ENCODE results near the gene ASCC1. TPM values are rescaled to one million over a fixed set of nuclear protein-coding genes. Genes with fewer than 3 reads are reported as not detected.
"Not testable (repeated sequence)": the region's sequence is repeated elsewhere in the genome, so short reads cannot be mapped to it uniquely, and the experiment has no call there.

Gene ASCC1
- total RNA-seq, 1 experiment from 2014 or later, result 27.8 TPM

DNA sequence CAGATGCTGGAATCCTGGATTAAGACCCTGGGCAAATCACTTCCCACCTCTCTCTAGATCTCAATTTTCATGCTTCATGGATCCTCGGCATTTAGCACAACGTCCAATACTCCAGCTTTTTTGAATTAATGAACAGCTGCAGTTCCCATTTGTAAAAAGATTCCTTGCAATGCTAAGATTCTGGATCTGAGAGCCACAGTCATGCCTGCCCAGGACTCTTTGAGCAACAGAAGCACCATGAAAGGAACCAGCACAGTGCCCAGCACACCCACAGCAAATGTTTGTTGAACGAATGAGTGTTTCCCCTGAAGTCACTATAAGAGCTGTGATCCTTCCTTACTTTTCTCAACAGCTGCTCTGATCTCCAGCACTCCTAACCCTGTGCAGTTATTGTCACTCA lies 36.9 kb upstream of the ASCC1 start:
- no peaks in the 10 kb centered on the region for H3K27me3 ChIP-seq (ENCODE audit: low read length)
- no peaks in the 10 kb centered on the region for H3K36me3 ChIP-seq (ENCODE audit: insufficient read depth, low read length)
- no peak overlapping the region for H2AFZ ChIP-seq (ENCODE audit: low read length)
- H3K79me2 ChIP-seq (ENCODE audit: low read length), result no peaks in the 10 kb centered on the region
- no peak overlapping the region for H3K9ac ChIP-seq (ENCODE audit: low read length)
- H4K20me1 ChIP-seq (ENCODE audit: insufficient read depth, low read depth, low read length), result no peaks in the 10 kb centered on the region
- H3K4me1 ChIP-seq (ENCODE audit: low read length), result peaks cover 21% of the 10 kb centered on the region
- H3K9me2 ChIP-seq (replicated peaks; ENCODE audit: insufficient read depth, low read length), result no peaks in the 10 kb centered on the region
- no peak overlapping the region for H3K27ac ChIP-seq (ENCODE audit: low read length)
- H3K4me2 ChIP-seq (ENCODE audit: low read depth, low read length, poor library complexity, severe bottlenecking), result no peak overlapping the region
- no peak overlapping the region for H3K4me3 ChIP-seq (ENCODE audit: low read length)
- H3K9me3 ChIP-seq (ENCODE audit: low read length), result no peaks in the 10 kb centered on the region
- DNase-seq, result no peak

DNA sequence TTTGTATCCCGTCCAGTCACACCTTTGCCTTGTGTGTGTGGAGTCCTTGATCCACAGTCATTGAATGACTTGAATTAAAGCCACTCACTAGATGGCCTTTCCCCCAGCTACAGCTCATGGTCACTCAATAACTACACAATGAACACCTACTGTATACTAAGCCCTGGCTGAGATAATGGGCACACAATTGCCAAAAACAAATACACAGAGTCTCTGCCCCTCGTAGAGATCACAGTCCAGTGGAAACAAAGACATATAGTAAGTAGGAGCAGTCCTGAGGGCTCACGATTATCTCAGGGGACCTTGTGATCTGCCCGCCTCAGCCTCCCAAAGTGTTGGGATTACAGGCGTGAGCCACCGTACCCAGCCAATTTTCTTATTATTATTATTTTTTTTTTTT lies 35.6 kb upstream of the ASCC1 start:
- Histone ChIP-seq H3K4me2 (ENCODE audit: low read depth, low read length, poor library complexity, severe bottlenecking) (no peak overlapping the region), H3K9ac (ENCODE audit: low read length) (no peak overlapping the region)

DNA sequence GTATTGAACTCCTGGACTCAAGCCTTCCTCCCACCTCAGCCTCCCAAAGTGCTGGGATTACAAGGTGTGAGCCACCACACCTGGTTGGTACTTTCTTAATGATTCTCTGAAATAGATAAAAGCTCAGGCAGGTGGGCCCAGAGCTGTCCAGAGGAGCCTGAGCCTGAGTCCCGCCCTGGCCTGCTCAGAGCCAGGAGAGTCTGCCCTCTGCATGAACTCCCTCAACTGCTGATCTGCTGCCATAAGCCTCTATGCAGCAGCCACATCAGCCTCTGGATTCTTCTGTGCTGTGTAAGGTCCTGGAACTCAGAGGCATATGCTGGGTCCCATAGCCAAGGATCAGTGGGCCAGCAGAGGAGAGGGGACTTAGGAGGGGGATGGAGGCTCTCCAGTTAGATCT lies 34.6 kb upstream of the ASCC1 start:
- Histone ChIP-seq H3K27ac (ENCODE audit: low read length) (no peak overlapping the region), H3K9ac (ENCODE audit: low read length) (no peak overlapping the region), H3K4me1 (ENCODE audit: low read length) (peaks cover 24% of the 10 kb centered on the region), H2AFZ (ENCODE audit: low read length) (no peak overlapping the region), H3K79me2 (ENCODE audit: low read length) (no peaks in the 10 kb centered on the region), H3K4me3 (ENCODE audit: low read length) (no peak overlapping the region), H3K4me2 (ENCODE audit: low read depth, low read length, poor library complexity, severe bottlenecking) (no peak overlapping the region), H3K36me3 (ENCODE audit: insufficient read depth, low read length) (no peaks in the 10 kb centered on the region), H3K27me3 (ENCODE audit: low read length) (no peaks in the 10 kb centered on the region), H3K9me3 (ENCODE audit: low read length) (no peaks in the 10 kb centered on the region), H4K20me1 (ENCODE audit: insufficient read depth, low read depth, low read length) (no peaks in the 10 kb centered on the region), H3K9me2 (replicated peaks; ENCODE audit: insufficient read depth, low read length) (no peaks in the 10 kb centered on the region)
- no peak for DNase-seq

More for the DNA sequence above, 35.6 kb upstream of the ASCC1 start:
- no peak for DNase-seq
- Histone ChIP-seq H3K4me1 (ENCODE audit: low read length) (peaks cover 24% of the 10 kb centered on the region), H3K79me2 (ENCODE audit: low read length) (no peaks in the 10 kb centered on the region), H2AFZ (ENCODE audit: low read length) (no peak overlapping the region), H3K36me3 (ENCODE audit: insufficient read depth, low read length) (no peaks in the 10 kb centered on the region), H3K4me3 (ENCODE audit: low read length) (no peak overlapping the region), H3K27ac (ENCODE audit: low read length) (no peak overlapping the region), H3K27me3 (ENCODE audit: low read length) (no peaks in the 10 kb centered on the region), H3K9me3 (ENCODE audit: low read length) (no peaks in the 10 kb centered on the region), H3K9me2 (replicated peaks; ENCODE audit: insufficient read depth, low read length) (no peaks in the 10 kb centered on the region), H4K20me1 (ENCODE audit: insufficient read depth, low read depth, low read length) (no peaks in the 10 kb centered on the region)

DNA sequence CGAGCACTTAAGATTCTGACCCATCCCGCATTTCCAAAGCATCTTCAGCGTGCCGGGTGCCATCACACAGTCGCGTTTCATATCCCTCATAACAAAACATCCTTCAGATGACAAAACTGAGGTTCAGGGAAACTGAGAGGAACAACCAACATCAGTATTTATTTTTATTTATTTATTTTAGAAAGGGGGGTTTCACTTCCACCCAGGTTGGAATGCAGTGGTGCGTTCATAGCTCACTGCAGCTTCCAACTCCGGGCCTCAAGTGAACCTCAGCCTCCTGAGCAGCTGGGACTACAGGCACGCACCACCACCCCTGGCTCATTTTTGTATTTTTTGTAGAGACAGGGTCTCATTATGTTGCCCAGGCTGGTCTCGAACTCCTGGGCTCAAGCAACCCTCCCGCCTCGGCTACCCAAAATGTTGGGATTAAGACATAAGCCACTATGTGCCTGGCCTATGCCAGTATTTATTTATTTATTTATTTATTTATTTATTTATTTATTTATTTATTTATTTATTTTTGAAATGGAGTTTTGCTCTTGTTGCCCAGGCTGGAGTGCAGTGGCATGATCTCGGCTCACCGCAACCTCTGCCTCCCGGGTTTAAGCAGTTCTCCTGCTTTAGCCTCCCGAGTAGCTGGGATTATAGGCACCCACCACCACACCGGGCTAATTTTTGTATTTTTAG lies 33.2 kb upstream of the ASCC1 start:
- H3K9me3 ChIP-seq (ENCODE audit: low read length); H3K9me2 ChIP-seq (replicated peaks; ENCODE audit: insufficient read depth, low read length); H4K20me1 ChIP-seq (ENCODE audit: insufficient read depth, low read depth, low read length); H3K36me3 ChIP-seq (ENCODE audit: insufficient read depth, low read length); DNase-seq; H3K79me2 ChIP-seq (ENCODE audit: low read length); H3K27me3 ChIP-seq (ENCODE audit: low read length): not testable (repeated sequence)
- Histone ChIP-seq H2AFZ (ENCODE audit: low read length) (peak overlapping the region; percentile 97), H3K9ac (ENCODE audit: low read length) (peak overlapping the region; percentile 71), H3K27ac (ENCODE audit: low read length) (peak overlapping the region; percentile 80), H3K4me2 (ENCODE audit: low read depth, low read length, poor library complexity, severe bottlenecking) (peak overlapping the region; percentile 75), H3K4me1 (ENCODE audit: low read length) (peaks cover 26% of the 10 kb centered on the region), H3K4me3 (ENCODE audit: low read length) (peak overlapping the region; percentile 63)

DNA sequence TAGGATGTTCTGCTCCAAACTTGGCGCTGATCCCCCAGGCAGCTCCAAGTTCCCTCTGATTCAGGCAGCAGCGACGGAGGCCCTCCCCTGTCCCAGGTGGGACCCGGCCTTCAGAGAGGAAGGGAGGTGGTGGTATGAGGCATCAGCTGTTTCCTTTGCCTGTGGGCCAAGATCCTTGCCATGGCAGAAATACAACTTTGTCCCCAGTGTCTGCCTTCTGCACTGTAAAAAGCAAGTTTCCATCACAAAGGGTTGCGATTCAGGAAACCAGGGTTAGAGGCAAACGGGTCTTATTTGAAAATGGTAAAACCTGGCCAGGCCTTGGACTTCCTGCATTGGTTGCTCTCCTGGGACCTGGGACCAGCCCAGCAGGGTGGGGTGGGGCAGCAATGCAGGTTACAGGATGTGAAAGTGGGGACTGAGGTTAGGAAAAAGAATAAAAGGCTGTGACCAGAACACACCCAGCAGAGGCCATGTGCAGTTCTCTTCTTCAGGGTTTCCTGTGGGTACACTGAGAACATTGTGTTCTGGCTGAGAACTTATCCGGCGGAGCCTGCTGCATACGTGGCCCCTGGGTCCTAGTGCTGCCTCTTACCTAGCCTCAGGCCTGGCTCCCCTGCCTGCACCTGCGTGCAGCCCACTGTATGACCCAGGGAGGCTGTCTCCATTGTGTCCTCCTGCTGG lies 32.5 kb upstream of the ASCC1 start:
- Histone ChIP-seq H3K9me2 (replicated peaks; ENCODE audit: insufficient read depth, low read length) (no peaks in the 10 kb centered on the region), H3K79me2 (ENCODE audit: low read length) (no peaks in the 10 kb centered on the region), H2AFZ (ENCODE audit: low read length) (peak overlapping the region; percentile 97), H3K27ac (ENCODE audit: low read length) (peak overlapping the region; percentile 80), H4K20me1 (ENCODE audit: insufficient read depth, low read depth, low read length) (no peaks in the 10 kb centered on the region), H3K9me3 (ENCODE audit: low read length) (no peaks in the 10 kb centered on the region), H3K9ac (ENCODE audit: low read length) (peak overlapping the region; percentile 71), H3K36me3 (ENCODE audit: insufficient read depth, low read length) (no peaks in the 10 kb centered on the region), H3K4me3 (ENCODE audit: low read length) (peak overlapping the region; percentile 63), H3K4me2 (ENCODE audit: low read depth, low read length, poor library complexity, severe bottlenecking) (peak overlapping the region; percentile 75), H3K4me1 (ENCODE audit: low read length) (peaks cover 27% of the 10 kb centered on the region), H3K27me3 (ENCODE audit: low read length) (no peaks in the 10 kb centered on the region)
- peak; percentile 88 for DNase-seq

DNA sequence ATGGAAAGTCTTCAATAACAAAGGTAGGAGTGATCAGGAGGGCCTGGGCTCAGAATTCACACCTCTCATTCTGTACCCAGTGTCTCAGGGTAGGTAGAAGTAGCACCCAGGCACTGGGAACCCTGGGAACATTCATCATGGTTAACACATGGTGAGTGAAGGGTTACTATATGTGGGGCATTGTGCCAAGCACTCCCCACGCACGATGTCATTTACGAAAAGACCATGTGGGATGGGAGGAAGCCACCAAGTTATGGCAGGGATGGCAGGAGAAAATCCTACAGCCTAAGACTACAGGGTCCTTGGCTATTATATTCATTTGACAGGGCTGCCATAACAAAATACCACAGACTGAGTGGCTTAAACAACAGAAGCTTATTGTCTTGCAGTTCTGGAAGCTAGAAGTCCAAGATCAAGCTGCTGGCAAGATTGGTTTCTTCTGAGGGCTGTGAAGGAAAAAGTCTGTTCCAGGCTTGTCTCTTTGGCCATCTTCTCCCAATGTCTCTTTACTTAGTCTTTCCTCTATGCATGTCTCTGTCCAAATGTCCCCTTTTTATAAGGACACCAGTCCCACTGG lies 30.0 kb upstream of the ASCC1 start:
- Histone ChIP-seq H3K27me3 (ENCODE audit: low read length) (no peaks in the 10 kb centered on the region), H3K4me1 (ENCODE audit: low read length) (peaks cover 27% of the 10 kb centered on the region), H3K4me2 (ENCODE audit: low read depth, low read length, poor library complexity, severe bottlenecking) (no peak overlapping the region), H4K20me1 (ENCODE audit: insufficient read depth, low read depth, low read length) (no peaks in the 10 kb centered on the region), H3K36me3 (ENCODE audit: insufficient read depth, low read length) (no peaks in the 10 kb centered on the region), H3K9me3 (ENCODE audit: low read length) (no peaks in the 10 kb centered on the region), H3K4me3 (ENCODE audit: low read length) (no peak overlapping the region), H3K27ac (ENCODE audit: low read length) (no peak overlapping the region), H3K9ac (ENCODE audit: low read length) (no peak overlapping the region), H3K79me2 (ENCODE audit: low read length) (no peaks in the 10 kb centered on the region), H2AFZ (ENCODE audit: low read length) (no peak overlapping the region), H3K9me2 (replicated peaks; ENCODE audit: insufficient read depth, low read length) (no peaks in the 10 kb centered on the region)
- no peak for DNase-seq

DNA sequence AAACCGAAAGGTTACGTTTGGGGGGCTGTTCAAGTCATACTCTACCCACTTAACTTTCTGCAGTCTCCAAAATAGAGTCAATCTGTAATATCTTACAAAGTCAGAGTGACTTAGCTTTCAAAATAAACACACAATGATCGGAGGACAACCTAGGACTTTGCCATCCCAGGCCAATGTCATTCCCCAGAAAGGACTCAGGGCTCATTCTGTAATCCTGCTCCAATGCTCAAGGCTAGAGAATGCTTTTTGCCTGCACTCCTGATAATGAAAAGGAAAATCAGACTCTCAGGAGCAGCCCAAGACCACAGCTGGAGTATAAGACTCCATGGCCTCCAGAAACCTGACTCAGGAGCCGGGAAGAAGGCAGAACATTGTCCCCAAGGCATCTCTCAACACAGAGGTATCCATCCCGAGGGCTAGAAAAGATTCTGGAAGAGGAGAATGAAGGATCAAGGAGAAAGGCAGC lies 28.5 kb upstream of the ASCC1 start:
- no peaks in the 10 kb centered on the region for H3K9me2 ChIP-seq (replicated peaks; ENCODE audit: insufficient read depth, low read length)
- no peaks in the 10 kb centered on the region for H3K36me3 ChIP-seq (ENCODE audit: insufficient read depth, low read length)
- H3K9ac ChIP-seq (ENCODE audit: low read length), result peak overlapping the region; percentile 5; the same call in 1 of the 2 replicates
- H4K20me1 ChIP-seq (ENCODE audit: insufficient read depth, low read depth, low read length), result no peaks in the 10 kb centered on the region
- no peak for DNase-seq
- H3K27ac ChIP-seq (ENCODE audit: low read length), result peak overlapping the region; percentile 49
- H3K4me2 ChIP-seq (ENCODE audit: low read depth, low read length, poor library complexity, severe bottlenecking), result no peak overlapping the region
- no peaks in the 10 kb centered on the region for H3K9me3 ChIP-seq (ENCODE audit: low read length)
- H2AFZ ChIP-seq (ENCODE audit: low read length), result peak overlapping the region; percentile 65; the same call in 1 of the 2 replicates
- H3K4me1 ChIP-seq (ENCODE audit: low read length), result peaks cover 27% of the 10 kb centered on the region
- no peaks in the 10 kb centered on the region for H3K79me2 ChIP-seq (ENCODE audit: low read length)
- H3K27me3 ChIP-seq (ENCODE audit: low read length), result no peaks in the 10 kb centered on the region
- H3K4me3 ChIP-seq (ENCODE audit: low read length), result no peak overlapping the region

DNA sequence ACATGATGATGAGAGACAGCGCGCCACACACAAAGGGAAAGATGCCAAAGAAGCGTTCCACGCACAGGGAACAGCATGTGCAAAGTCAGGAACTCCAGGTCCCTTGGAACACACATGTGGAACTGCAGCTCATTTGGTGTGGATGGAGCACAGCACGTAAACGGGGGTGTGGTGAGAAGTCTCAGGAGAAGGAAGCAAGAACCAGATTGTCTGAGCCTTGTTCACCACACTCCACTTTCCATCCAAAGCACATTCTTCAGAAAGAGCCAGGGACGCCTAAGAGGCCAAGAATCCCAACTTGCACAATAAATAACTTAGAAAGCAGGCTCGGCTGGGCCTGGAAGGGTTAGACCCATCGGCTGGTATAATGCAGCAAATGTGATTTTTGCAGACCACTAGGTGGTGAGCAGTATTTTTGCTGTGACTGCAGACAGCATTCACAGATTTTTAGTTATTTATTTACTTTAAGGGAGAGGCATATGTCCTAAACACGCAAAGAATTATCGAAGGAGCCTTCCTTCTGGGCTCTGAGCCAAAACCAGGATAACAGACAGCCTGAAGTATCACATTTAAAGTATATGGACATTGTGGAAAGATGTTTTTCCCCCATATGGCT lies 27.9 kb upstream of the ASCC1 start:
- Histone ChIP-seq H3K27me3 (ENCODE audit: low read length) (no peaks in the 10 kb centered on the region), H3K4me3 (ENCODE audit: low read length) (no peak overlapping the region), H3K79me2 (ENCODE audit: low read length) (no peaks in the 10 kb centered on the region), H3K9me2 (replicated peaks; ENCODE audit: insufficient read depth, low read length) (no peaks in the 10 kb centered on the region), H3K9ac (ENCODE audit: low read length) (0 out of 2 replicates have a peak overlapping the region, but pooled peaks have one; percentile 5), H3K4me1 (ENCODE audit: low read length) (peaks cover 22% of the 10 kb centered on the region), H3K9me3 (ENCODE audit: low read length) (no peaks in the 10 kb centered on the region), H3K36me3 (ENCODE audit: insufficient read depth, low read length) (no peaks in the 10 kb centered on the region), H3K4me2 (ENCODE audit: low read depth, low read length, poor library complexity, severe bottlenecking) (no peak overlapping the region), H2AFZ (ENCODE audit: low read length) (peak overlapping the region; percentile 65; the same call in 1 of the 2 replicates), H4K20me1 (ENCODE audit: insufficient read depth, low read depth, low read length) (no peaks in the 10 kb centered on the region), H3K27ac (ENCODE audit: low read length) (peak overlapping the region; percentile 49; the same call in 1 of the 2 replicates)
- no peak for DNase-seq

Measured in Karpas-422 (cell line).